Activated B cell treated with CpG ODN at 0.5 μM for 24 hours (primary cell): ENCODE data around the gene COQ2. TPM values are rescaled to one million over a fixed set of nuclear protein-coding genes. Genes with fewer than 3 reads are reported as not detected.
A peak's percentile ranks its signal among the peaks of the same experiment; 100 is the strongest.
"Not testable (repeated sequence)": the region's sequence is repeated elsewhere in the genome, so short reads cannot be mapped to it uniquely, and the experiment has no call there.

ENCODE experiments used
- ATAC-seq: fragments of 200-7000 bp; cut with Tn5 transposase; one replicate; pipeline ENCODE4 v1.10.0; 2021; ENCODE audit warnings: low read depth, mild to moderate bottlenecking, moderate library complexity
- CTCF ChIA-PET: fragments of 350-600 bp; sonication (Branson Sonifier 250); formaldehyde crosslinking; loops from one replicate; lab custom pipeline; 2021; ENCODE audit warnings: antibody characterized with exemption; lab: Charles Lee
- POLR2A ChIA-PET: fragments of 350-600 bp; sonication (Branson Sonifier 250); formaldehyde crosslinking; loops from one replicate; lab custom pipeline; 2021; ENCODE audit warnings: antibody characterized with exemption; lab: Charles Lee
- DNase-seq: peaks from one replicate; pipeline ENCODE4 v3.0.0; 2022
- H3K27ac Mint-ChIP-seq: one replicate; pipeline ENCODE4 v1.8.0; 2020; ENCODE audit warnings: mixed read lengths
- H3K27me3 Mint-ChIP-seq: one replicate; pipeline ENCODE4 v1.8.0; 2021; ENCODE audit warnings: mixed read lengths
- H3K36me3 Mint-ChIP-seq: one replicate; pipeline ENCODE4 v1.8.0; 2021; ENCODE audit warnings: low read depth, mixed read lengths
- H3K4me1 Mint-ChIP-seq: one replicate; pipeline ENCODE4 v1.8.0; 2021; ENCODE audit warnings: mixed read lengths
- H3K4me3 Mint-ChIP-seq: one replicate; pipeline ENCODE4 v1.8.0; 2020; ENCODE audit warnings: mild to moderate bottlenecking, mixed read lengths
- H3K9me3 Mint-ChIP-seq: one replicate; pipeline ENCODE4 v1.8.0; 2020; ENCODE audit warnings: mixed read lengths
- CTCF ChIP-seq: fragments of 200-600 bp; IDR thresholded peaks from one replicate; pipeline ENCODE4 v1.8.0; 2022; ENCODE audit warnings: antibody characterized with exemption, mild to moderate bottlenecking
- intact Hi-C: fragments of 100-400 bp; cut with micrococcal nuclease; formaldehyde crosslinking; loops from one replicate; pipeline ENCODE4 v1.15.1; 2024
- total RNA-seq: library from RNA; stranded (reverse); gene quantifications from 2 replicates; pipeline ENCODE4 v1.2.3, GENCODE V29; 2022

Gene COQ2
- total RNA-seq, 1 donor from 2014 or later: 18.8 TPM

- peaks cover 69% of the 10 kb centered on the region for H3K4me1 Mint-ChIP-seq
- no peak overlapping the region for H3K4me3 Mint-ChIP-seq
- H3K36me3 Mint-ChIP-seq: no peaks in the 10 kb centered on the region
- ChIA-PET POLR2A (interaction anchor here (1.1 to 1.5 kb wide), 4 partner anchors 10 to 131 kb away, joined by 5 to 8 read pairs (median 6); no protein-coding TSS in a partner anchor), CTCF (interaction anchor here (0.7 to 1.5 kb wide), 3 partner anchors 12 to 131 kb away, joined by 3 to 4 read pairs (median 4); no protein-coding TSS in a partner anchor)
- intact Hi-C loops: loop anchor here (2.0 kb wide), 1 partner anchor 16 kb away; no protein-coding TSS in a partner anchor
- no peak for TF ChIP-seq CTCF
- no peaks in the 10 kb centered on the region for H3K27me3 Mint-ChIP-seq
- DNase-seq (no peak), ATAC-seq (no peak)
- no peak overlapping the region for H3K27ac Mint-ChIP-seq
- H3K9me3 Mint-ChIP-seq: no peaks in the 10 kb centered on the region
Observed at GRCh38 chr4:83241132-83241531, 43.5 kb downstream of the COQ2 start.

DNA sequence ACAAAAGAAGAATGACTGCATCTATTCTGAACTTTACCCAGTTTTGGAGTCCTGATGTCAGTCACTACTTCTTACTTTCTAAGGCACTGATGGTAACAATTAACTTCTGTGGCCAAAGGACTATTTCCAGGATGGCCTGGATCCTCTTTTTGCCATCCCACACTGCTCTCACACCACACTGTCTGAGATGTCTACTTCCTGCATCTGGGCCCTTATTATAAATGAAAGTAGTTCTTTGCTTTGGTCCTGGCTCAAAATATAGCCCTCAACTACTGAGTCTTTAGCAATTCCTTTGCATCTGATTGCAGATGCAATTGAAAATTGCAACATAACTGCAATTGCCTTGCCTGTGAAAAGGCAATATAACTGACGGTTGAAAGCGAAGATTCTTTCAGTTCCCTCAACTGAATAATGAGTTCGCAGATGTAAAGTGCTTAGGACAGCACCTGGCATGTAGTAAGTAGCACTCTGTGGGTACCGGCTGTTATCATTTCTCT is 44.2 kb downstream of the COQ2 start:
- POLR2A ChIA-PET: interaction anchor here (1.1 to 1.5 kb wide), 3 partner anchors 11 to 131 kb away, joined by 5 to 8 read pairs (median 6); no protein-coding TSS in a partner anchor
- no peaks in the 10 kb centered on the region for H3K27me3 Mint-ChIP-seq
- TF ChIP-seq CTCF: no peak
- H3K9me3 Mint-ChIP-seq: no peaks in the 10 kb centered on the region
- H3K27ac Mint-ChIP-seq: peak overlapping the region; percentile 72
- CTCF ChIA-PET: interaction anchor here (1.5 kb wide), 1 partner anchor 130 kb away, joined by 4 read pairs; no protein-coding TSS in a partner anchor
- intact Hi-C loops: loop anchor here (2.0 kb wide), 1 partner anchor 16 kb away; no protein-coding TSS in a partner anchor
- peak; percentile 86 for ATAC-seq
- no peak for DNase-seq
- no peaks in the 10 kb centered on the region for H3K36me3 Mint-ChIP-seq
- H3K4me1 Mint-ChIP-seq: peaks cover 70% of the 10 kb centered on the region
- H3K4me3 Mint-ChIP-seq: peak overlapping the region; percentile 33

GRCh38 chr4:83238393-83239248 is 46.0 kb downstream of the COQ2 start:
- ATAC-seq: no peak
- Mint-ChIP-seq H3K4me3 (no peak overlapping the region), H3K27ac (no peak overlapping the region), H3K27me3 (no peaks in the 10 kb centered on the region), H3K9me3 (no peaks in the 10 kb centered on the region), H3K4me1 (peaks cover 65% of the 10 kb centered on the region), H3K36me3 (no peaks in the 10 kb centered on the region)
- no peak for TF ChIP-seq CTCF
- ChIA-PET CTCF (no interaction called here), POLR2A (interaction anchor here (0.6 to 1.9 kb wide), 5 partner anchors 21 to 277 kb away, joined by 3 to 8 read pairs (median 4); partner anchors contain the start of gene COQ2)
- intact Hi-C loops: no loop called here
- DNase-seq: no peak

GRCh38 chr4:83237591-83237990 is 47.0 kb downstream of the COQ2 start:
- no peak for TF ChIP-seq CTCF
- CTCF ChIA-PET: interaction anchor here (1.2 kb wide), 1 partner anchor 14 kb away, joined by 6 read pairs; no protein-coding TSS in a partner anchor
- H3K9me3 Mint-ChIP-seq: no peaks in the 10 kb centered on the region
- no peak for DNase-seq
- ATAC-seq: no peak
- POLR2A ChIA-PET: interaction anchor here (1.6 to 1.9 kb wide), 2 partner anchors 20 to 128 kb away, joined by 3 to 5 read pairs; no protein-coding TSS in a partner anchor
- H3K27ac Mint-ChIP-seq: no peak overlapping the region
- no peaks in the 10 kb centered on the region for H3K36me3 Mint-ChIP-seq
- no peak overlapping the region for H3K4me3 Mint-ChIP-seq
- no peaks in the 10 kb centered on the region for H3K27me3 Mint-ChIP-seq
- intact Hi-C loops: no loop called here
- H3K4me1 Mint-ChIP-seq: peaks cover 65% of the 10 kb centered on the region

- Mint-ChIP-seq H3K4me3 (peak overlapping the region; percentile 47), H3K4me1 (peaks cover 69% of the 10 kb centered on the region), H3K27ac (peak overlapping the region; percentile 73)
- ATAC-seq, H3K36me3 Mint-ChIP-seq, H3K27me3 Mint-ChIP-seq, DNase-seq, H3K9me3 Mint-ChIP-seq: not testable (repeated sequence)
- ChIA-PET CTCF (interaction anchor here (1.2 kb wide), 1 partner anchor 18 kb away, joined by 3 read pairs; no protein-coding TSS in a partner anchor), POLR2A (interaction anchor here (0.6 to 1.0 kb wide), 3 partner anchors 49 to 162 kb away, joined by 3 to 8 read pairs (median 4); partner anchors contain the start of gene COQ2)
- intact Hi-C loops: loop anchor here (1.0 kb wide), 1 partner anchor 8 kb away; no protein-coding TSS in a partner anchor
Observed at GRCh38 chr4:83235645-83236133, 48.9 kb downstream of the COQ2 start.
